GM18858 (cell line): ENCODE results near the gene N4BP2L2.

Source experiments
- ATAC-seq: cut with Tn5 transposase; IDR thresholded peaks from one replicate; pipeline ENCODE4 v1.9.1; 2021; ENCODE audit not compliant: unreplicated experiment

N4BP2L2 gene

GRCh38 chr13:32471187-32471922 lies 67.2 kb downstream of the N4BP2L2 start:
- no peak for ATAC-seq

GRCh38 chr13:32468502-32469142 lies 70.0 kb downstream of the N4BP2L2 start:
- ATAC-seq: no peak

GRCh38 chr13:32456591-32456990 lies 82.0 kb downstream of the N4BP2L2 start:
- no peak for ATAC-seq

- no peak for ATAC-seq
These were observed 83.0 kb downstream of the N4BP2L2 start for GRCh38 chr13:32455594-32455903.

GRCh38 chr13:32454886-32455593 lies 83.6 kb downstream of the N4BP2L2 start:
- ATAC-seq: no peak

- no peak for ATAC-seq
These were observed 84.6 kb downstream of the N4BP2L2 start for GRCh38 chr13:32453981-32454380.

- ATAC-seq: no peak
These were observed 89.6 kb downstream of the N4BP2L2 start for GRCh38 chr13:32448972-32449371.

- ATAC-seq: no peak
These were observed 90.5 kb downstream of the N4BP2L2 start for GRCh38 chr13:32447894-32448623.

- no peak for ATAC-seq
These were observed 91.7 kb downstream of the N4BP2L2 start for GRCh38 chr13:32446773-32447465.

GRCh38 chr13:32446220-32446619 lies 92.4 kb downstream of the N4BP2L2 start:
- no peak for ATAC-seq

- no peak for ATAC-seq
These were observed 93.1 kb downstream of the N4BP2L2 start for GRCh38 chr13:32445461-32445860.

GRCh38 chr13:32443111-32443510 lies 95.5 kb downstream of the N4BP2L2 start:
- peak; percentile 45 for ATAC-seq

GRCh38 chr13:32438871-32439270 lies 99.7 kb downstream of the N4BP2L2 start:
- ATAC-seq: no peak

GRCh38 chr13:32432856-32433255 lies 105.7 kb downstream of the N4BP2L2 start:
- ATAC-seq: no peak

GRCh38 chr13:32431361-32431760 lies 107.2 kb downstream of the N4BP2L2 start:
- ATAC-seq: no peak

GRCh38 chr13:32430018-32430747 lies 108.4 kb downstream of the N4BP2L2 start:
- ATAC-seq: no peak

- ATAC-seq: no peak
These were observed 109.1 kb downstream of the N4BP2L2 start for GRCh38 chr13:32429433-32429909.

GRCh38 chr13:32428581-32429432 lies 109.8 kb downstream of the N4BP2L2 start:
- ATAC-seq: no peak
